HG03460 (cell line): ENCODE measurements around the gene PLK3.
"Not testable (repeated sequence)": the region's sequence is repeated elsewhere in the genome, so short reads cannot be mapped to it uniquely, and the experiment has no call there.

Experiments used
- ATAC-seq: cut with Tn5 transposase; IDR thresholded peaks from one replicate; pipeline ENCODE4 v1.9.1; 2021; ENCODE audit not compliant: unreplicated experiment

The PLK3 gene

DNA sequence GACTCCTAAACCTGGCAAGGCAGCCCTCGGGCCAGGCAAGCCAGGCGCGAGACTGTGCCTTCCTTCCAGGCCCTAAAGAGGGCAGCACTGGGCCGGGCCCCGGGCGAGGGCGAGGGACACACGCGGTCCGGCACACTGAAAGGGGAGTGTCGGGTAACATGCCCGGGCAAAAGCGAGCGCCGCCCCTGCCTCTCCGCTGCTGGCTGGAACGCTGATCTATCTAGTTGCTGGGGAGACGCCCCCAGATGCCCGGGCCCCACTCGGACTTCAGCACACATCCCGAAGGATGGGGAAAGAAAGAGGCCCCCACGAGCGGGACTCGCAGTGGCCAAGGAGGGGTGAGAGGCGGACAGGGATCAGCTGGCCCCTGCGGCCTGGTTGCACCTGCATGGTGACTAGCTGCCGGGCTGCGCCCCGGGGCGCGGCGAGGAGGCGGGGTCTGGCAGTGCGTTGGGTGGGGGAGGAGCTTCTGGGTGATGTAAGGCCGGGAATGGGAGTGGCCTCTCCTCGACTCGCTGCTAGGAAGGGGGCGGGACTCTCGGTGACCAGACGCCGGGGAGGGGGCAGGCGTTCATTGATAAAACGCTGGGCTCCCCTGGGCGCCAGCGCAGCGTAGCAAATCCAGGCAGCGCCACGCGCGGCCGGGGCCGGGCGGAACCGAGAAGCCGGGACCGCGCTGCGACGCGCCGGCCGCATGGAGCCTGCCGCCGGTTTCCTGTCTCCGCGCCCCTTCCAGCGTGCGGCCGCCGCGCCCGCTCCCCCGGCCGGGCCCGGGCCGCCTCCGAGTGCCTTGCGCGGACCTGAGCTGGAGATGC, at the start of gene PLK3:
Gene PLK3 (plus strand): TSS at position 608 of the 815 bp plus-strand sequence. CDS start 87 bp downstream, at position 695.
- peak; percentile 85 for ATAC-seq

DNA sequence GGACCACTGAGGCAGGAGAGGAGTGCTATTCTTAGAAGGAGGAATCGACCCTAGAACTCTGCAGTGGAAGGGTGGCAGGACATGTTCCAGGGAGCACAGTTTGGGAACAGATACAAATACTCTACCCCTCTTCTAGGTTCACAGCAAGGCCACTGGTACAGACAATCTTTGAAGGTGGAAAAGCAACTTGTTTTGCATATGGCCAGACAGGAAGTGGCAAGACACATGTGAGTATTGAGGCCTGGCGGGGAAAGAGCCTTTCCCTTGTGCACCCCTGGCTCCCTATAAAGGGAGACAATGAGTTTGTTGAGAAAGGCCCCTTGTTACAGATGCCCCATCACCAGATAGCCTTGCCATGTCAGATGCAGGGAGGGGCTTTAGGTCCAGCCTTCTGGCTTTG, 42.8 kb upstream of the PLK3 start:
- ATAC-seq = no peak

DNA sequence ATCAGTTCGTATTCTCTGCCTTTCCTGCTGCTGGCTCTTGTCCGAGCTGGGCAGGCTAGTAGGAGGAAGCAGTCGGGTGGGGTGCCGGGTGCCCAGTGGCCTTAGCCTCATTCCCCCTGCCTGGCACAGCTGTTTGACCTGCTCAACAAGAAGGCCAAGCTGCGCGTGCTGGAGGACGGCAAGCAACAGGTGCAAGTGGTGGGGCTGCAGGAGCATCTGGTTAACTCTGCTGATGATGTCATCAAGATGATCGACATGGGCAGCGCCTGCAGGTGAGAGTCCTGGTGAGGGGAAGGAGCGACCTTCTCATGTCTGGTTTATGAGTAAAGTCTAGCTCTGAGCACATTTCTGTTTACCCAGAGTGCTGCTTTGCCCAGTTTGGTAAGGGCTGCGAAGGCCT, 41.1 kb upstream of the PLK3 start:
- no peak for ATAC-seq

DNA sequence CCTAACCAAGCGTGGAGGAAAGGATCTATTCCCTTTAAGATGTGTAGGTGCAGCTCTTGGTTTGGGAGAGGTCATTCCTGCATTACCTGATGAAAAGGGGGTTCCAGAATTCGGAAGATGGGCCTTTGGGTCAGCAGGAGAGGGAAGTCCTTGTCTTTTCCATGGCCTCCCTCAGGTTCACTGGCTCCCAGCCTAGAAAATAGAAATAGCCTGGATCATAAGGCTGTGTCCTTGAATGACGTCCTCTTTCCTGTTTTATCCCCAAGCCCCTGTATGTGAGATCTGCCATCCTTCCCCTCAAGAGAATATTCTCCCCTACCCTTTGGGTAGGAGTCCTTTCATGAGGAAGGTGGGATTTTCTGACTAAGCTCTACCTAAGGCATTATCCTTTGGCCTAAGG, 39.3 kb upstream of the PLK3 start:
- no peak for ATAC-seq

DNA sequence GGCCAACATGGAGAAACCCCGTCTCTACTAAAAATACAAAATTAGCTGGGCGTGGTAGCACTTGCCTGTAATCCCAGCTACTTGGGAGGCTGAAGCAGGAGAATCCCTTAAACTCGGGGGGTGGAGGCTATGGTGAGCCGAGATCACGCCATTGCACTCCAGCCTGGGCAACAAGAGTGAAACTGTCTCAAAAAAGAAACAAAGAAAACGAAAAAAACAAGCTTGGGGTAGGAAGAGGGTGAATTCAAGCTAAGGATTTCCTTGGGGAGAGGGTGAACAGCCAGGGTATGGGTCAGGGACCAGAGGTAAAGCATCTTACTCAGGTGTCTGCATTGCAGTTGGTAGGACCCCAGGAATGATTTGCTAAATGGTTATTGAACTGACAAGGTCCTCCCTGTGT, 33.8 kb upstream of the PLK3 start:
- not testable (repeated sequence) for ATAC-seq

DNA sequence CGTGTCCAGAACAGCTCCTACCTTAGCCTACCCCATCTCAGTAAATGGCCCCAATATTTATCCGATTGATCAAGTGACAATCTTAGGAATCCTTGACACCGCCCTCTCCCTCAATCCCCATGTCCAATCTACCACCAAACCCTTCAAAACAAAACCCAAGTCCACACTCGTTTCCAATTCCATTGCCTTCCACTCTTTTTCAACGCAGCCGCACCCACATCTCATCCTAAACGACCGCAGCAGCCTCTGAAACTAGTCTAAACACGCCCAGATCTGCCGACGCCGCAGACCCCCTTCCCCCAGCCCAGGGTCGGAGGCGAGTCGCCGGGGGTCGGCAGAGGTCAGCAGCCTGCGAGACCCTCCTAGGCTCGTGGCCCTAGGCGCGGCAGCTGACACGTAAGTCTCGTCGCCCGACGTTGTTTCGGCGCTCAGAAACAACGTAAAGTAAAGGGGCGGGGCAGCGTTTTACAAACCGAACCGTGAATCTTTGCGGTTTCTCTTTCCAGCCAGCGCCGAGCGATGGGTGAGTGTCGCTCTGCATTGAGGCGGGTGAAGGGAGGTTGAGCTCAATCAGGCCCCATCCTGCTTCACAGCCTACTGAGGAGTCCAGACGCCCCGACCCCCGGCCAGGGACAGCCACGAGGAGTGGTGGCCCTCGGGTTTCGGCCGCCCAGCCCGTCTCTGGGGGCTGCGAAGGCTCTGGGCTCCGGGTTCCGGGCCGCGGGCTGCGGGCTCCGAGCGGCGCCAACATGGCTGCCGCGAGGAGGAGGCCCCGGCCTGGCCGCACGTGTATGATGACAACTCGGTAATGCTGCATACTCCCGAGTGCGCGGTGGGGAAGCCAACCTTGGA, 24.9 kb upstream of the PLK3 start, which contains the start of gene RPS8:
Gene RPS8 (plus strand): TSS at position 463 of the 852 bp plus-strand sequence. CDS start 57 bp downstream, at position 520.
- ATAC-seq = peak; percentile 74

DNA sequence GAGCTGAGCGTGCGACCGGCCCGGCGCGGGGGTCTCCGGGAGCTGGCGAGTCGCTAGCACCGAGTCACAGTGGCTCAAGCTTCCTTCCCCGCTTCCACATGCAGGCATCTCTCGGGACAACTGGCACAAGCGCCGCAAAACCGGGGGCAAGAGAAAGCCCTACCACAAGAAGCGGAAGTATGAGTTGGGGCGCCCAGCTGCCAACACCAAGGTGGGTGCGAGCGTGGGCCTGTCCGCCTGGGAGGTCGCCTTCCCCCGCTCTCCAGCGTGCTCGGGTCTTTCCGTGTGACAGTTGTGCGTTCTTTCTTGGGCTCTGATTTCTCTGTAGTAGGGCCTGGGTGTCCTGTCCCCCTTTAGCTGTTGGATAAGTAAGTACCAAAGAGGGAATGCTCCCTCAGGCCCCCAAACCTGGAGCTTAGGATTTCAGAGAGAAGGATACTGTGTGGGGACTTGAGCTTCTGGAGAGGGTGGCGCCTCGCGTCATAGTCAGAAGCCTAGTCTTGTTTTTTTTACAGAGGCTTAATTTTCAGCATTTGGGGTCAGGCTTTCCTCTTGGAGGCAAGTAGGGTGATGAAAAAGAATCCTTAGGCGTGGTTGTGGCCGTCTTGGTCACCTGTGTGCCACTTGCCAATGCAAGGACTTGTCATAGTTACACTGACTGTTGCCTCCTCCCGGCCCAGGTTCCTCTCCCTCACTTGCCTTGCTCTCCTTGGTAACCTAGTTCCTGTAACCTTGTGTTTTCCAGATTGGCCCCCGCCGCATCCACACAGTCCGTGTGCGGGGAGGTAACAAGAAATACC, 24.0 kb upstream of the PLK3 start:
- ATAC-seq = peak; percentile 12

DNA sequence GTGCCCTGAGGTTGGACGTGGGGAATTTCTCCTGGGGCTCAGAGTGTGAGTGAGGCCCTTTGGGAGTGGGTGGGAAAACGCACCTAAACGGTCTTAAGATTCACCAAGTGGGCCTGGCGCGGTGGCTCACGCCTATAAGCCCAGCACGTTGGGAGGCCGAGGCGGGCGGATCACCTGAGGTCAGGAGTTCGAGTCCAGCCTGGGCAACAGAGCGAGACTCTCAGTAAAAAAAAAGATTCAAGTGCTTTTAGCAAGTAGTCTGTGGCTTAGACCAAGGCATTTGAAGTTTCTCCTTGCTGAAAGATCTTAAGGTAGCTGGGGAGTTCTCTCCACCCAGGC, 23.5 kb upstream of the PLK3 start:
- no peak for ATAC-seq

DNA sequence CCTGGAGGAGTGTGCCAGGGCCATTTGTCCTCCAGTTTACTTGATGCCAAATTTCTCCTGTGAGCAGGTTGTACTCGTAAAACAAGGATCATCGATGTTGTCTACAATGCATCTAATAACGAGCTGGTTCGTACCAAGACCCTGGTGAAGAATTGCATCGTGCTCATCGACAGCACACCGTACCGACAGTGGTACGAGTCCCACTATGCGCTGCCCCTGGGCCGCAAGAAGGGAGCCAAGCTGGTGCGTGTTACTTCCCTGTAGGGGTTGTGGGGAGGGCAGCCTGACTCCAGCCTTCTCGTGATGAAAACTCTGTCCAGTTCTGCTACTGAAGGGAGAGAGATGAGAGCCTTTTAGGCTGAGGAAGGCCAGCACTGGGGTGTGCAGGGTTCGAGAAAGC, 22.6 kb upstream of the PLK3 start:
- ATAC-seq = no peak

DNA sequence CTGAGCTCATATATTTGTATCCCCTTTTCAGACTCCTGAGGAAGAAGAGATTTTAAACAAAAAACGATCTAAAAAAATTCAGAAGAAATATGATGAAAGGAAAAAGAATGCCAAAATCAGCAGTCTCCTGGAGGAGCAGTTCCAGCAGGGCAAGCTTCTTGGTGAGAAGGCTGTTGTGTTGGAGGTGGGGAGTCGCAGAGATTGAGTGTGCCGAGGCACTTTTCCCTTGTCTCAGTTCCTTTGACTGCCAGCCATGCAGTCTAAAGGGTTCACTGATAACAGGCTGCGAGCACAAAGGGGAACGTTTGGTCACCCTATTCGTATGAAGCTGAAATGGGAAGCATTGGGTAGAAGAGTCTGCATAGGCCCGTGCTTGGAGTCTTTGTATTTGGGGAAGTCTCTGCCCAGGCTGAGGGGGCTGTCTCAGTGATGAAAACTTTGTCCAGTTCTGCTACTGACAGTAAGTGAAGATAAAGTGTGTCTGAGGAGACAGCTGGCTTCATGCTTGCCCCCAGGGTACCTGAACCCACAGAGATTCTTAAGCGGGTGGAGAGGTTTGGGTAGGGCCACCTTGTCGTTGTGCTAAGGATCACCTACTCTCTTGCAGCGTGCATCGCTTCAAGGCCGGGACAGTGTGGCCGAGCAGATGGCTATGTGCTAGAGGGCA, 22.1 kb upstream of the PLK3 start:
- no peak for ATAC-seq

DNA sequence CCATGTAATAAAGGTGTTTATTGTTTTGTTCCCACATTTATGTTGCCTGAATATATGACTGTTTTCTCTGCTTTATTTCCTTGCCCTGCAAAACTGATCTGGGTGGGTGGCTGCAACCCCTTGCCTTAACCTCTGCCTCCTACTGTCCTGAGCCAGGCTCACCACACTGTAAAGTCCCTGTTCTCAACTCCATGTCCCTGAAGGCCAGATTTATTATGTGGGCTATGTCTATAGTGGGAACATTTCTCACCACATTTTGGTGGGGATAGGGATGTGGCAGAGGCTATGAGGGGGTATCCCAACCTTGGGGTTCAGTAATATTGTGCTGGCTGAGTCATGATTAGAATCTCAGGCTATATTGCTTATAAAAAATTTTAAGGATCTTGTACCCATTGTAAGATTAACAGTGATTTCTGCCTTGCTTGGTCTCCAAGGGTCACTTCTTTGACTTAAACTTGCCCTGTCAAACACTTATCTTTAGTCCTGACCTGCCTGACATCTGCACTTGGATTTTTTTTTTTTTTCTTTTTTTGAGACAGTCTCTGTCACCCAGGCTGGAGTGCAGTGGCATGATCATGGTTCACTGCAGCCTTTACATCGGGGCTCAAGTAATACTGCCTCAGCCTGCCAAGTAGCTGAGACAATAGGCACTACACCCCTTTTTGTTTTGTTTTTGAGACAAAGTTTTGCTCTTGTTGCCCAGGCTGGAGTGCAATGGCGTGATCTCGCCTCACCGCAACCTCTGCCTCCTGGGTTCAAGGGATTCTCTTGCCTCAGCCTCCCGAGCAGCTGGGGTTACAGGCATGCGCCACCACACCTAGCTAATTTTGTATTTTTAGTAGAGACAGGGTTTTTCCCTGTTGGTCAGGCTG, 21.2 kb upstream of the PLK3 start:
- no peak for ATAC-seq

DNA sequence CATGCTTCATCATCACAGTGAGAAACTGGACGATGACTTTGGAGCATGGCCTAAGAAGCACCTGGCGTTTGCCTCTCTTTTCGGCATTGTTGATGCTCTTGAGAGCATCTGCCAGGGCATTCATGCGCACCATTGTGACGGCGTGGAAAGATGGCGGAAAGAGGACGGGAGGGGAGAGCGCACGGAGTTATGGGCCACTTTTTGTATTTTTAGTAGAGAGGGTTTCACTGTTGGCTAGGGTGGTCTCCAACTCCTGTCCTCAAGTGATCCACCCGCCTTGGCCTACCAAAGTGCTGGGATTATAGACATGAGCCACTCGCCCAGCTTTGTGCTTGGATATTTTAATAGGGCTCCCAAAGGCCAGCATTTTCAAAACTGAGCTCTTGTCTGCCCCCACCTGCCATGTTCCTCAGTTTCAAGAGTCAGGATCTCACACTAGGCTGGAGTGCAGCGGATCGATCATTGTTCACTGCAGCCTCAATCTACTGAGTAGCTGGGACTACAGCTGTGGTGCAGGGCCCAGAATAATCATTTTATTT, 19.5 kb upstream of the PLK3 start:
- ATAC-seq = no peak

DNA sequence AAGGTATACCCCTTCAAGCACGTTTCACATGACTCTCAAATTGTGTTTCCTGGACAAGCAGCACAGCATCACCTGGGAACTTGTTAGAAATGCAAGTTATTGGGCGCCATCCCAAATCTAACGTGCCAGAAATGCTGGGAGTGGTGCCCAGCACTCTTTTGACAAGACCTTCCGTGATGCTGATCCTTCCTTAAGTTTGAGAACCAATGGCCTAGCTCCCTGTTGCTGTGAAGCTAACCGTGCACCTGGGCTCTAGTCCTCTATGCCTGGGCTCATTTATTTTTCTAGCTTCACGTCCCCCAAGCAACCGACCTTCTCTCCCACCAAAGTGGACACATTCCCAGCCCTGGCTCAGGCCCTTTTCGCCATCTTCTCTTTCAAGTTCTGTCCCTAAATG, 16.5 kb upstream of the PLK3 start:
- no peak for ATAC-seq

DNA sequence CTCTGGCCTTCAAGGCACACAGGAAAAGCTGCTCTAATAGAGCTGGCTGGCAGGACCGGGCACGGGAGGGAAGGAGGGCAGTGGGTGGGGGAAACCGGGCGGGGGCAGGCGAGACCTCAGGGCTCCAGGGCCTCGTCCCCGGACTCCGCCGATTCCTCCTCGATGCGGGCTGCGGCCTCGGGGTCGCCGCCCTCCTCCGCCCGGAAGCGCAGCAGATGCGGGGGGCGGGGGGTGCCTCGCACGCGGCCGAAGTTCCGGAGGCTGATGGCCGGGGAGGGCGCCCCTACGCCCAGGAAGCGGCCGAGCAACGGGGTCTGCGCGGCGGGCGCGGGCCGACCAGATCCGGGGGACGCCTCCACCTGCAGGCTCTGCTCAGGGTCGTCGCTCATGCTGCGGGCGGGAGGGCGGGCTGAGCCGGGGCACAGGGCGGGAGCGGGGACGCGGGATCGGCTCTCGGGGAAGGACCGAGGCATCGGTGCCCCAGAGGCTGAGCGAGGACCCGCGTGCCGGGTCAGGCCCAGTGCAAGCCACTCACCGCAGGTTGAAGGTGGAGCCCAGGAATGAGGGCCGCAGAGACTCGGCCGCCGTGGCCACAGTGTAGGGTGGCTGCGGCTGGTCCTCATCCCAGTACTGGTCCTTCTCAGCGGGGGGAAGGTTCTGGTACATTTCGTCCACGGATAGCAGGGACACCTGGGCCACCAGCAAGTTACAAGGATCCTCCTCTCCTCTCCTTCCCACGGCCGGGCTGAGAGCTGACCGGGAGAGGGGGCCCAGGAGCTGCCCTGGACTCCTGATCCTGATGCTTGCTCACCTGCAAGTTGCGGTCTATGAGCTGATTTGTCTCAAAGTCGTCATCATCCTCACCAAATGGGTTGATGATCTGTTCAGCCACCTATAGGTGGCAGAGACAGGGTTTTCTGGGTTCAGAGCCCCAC, 15.8 kb upstream of the PLK3 start:
- ATAC-seq = no peak

DNA sequence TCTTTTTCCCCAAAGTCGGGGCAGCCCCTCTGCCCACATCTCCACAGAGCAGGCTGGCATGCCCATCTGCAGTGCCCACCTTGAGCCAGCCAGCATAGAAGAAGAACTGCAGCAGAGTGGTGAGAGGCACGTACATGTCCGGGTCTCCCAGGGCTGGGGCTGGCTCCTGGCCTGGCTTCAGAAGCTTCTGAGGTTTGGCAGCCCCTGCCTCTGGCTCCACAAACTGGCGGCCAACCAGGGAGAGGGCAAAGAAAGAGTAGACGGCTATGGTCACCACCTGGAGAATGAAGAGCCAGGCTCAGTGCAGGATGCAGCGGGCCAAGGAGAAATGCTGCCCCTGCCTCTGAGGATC, 15.2 kb upstream of the PLK3 start:
- no peak for ATAC-seq

DNA sequence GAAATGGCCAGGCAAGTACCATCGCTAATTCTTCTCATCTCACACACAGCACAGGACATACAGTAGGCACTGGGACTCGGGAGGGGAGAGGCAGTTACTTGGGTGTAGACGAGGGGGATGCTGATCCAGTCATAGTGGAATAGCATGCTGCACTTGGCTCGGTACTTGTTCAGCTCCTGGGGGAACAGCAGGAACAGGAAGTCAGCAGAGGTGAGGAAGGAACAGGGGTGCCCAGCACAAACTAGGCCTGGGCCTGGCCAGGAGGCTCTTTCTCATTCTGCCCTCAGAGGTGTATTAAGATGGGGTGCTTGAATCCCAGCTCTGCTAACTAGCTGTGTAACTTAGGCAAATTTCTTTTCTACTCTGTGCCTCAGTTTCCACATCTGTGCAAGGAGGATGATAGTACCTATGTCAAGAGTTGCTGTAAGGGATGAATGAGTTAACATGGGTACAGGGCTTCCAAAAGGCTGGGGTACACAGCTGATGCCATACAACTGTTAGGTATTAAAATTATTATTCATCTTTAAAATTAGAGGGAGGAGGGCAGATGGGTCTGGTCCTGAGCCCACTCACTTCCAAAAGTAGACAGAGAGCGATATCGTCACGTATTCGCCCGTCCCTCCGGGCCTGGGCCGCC, 14.6 kb upstream of the PLK3 start:
- ATAC-seq = no peak

DNA sequence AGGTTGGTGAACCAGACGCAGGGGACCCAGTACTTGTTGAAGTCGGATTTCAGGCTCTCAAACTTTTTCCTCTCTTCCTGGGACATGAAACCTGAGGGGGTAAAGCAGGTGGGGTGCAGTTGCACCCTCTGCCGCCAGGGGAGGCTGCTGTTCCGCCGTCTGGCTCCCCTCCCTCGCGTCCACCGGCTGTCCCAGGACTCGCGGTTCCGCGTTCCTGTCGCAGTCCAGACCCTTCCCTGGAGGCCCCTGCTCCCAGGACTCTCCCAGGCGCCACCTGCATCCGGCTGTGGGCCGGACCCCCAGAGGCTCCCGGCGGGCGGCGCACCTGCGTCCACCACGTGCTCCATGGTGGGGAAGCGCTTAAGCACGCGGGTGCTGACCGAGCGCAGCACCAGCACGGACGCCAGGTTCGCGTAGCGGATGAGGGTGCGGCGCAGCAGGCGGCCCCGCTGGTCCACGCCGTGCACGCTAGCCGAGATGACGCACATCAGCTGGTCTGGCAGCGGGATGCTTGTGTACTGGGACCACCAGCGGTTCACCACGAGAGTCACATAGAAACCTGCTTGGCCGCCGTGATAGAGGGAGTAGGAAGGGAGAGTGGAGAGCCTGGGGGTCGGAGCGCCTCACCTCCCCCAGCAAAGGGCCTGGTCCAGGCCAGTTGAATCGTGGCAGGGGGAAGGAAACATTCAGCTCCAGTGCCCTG, 13.9 kb upstream of the PLK3 start:
- ATAC-seq = no peak
